Measurements from ENCODE around the gene RNF151.

RNF151 gene

GRCh38 chr16:1976951-1977874, 10.6 kb downstream of the RNF151 start:
- DNase-seq (ENCODE audit: low spot score) = no peak

- DNase-seq (ENCODE audit: low spot score) = no peak
Observed at GRCh38 chr16:1977875-1978268, 11.2 kb downstream of the RNF151 start.

- no peak for DNase-seq (ENCODE audit: low spot score)
Observed at GRCh38 chr16:1978476-1979120, 11.9 kb downstream of the RNF151 start.

GRCh38 chr16:1979271-1980029, 12.8 kb downstream of the RNF151 start:
- no peak for DNase-seq (ENCODE audit: low spot score)

GRCh38 chr16:1980030-1980769, 13.5 kb downstream of the RNF151 start:
- DNase-seq (ENCODE audit: low spot score) = no peak

GRCh38 chr16:1980770-1981087, 14.1 kb downstream of the RNF151 start:
- DNase-seq (ENCODE audit: low spot score) = no peak

GRCh38 chr16:1981398-1981836, 14.8 kb downstream of the RNF151 start, which contains the start of gene NOXO1:
Gene NOXO1, minus strand, starts transcription at chr16:1981469. Its CDS starts 290 bp downstream, at chr16:1981179.
- DNase-seq (ENCODE audit: low spot score) = no peak

- no peak for DNase-seq (ENCODE audit: low spot score)
Observed at GRCh38 chr16:1982013-1982433, 15.4 kb downstream of the RNF151 start.

GRCh38 chr16:1982991-1983543, 16.4 kb downstream of the RNF151 start:
- DNase-seq (ENCODE audit: low spot score) = no peak

GRCh38 chr16:1983544-1984346, 17.1 kb downstream of the RNF151 start, which contains the start of gene GFER:
Gene GFER, plus strand, starts transcription at chr16:1984193. Its CDS starts 26 bp downstream, at chr16:1984219.
- peak; percentile 82 for DNase-seq (ENCODE audit: low spot score)

GRCh38 chr16:1984347-1985225, 17.9 kb downstream of the RNF151 start:
- DNase-seq (ENCODE audit: low spot score) = no peak

- DNase-seq (ENCODE audit: low spot score) = no peak
Observed at GRCh38 chr16:1985466-1986150, 19.0 kb downstream of the RNF151 start.

- DNase-seq (ENCODE audit: low spot score) = no peak
Observed at GRCh38 chr16:1987198-1987597, 20.5 kb downstream of the RNF151 start.

- DNase-seq (ENCODE audit: low spot score) = no peak
Observed at GRCh38 chr16:1989209-1990100, 22.8 kb downstream of the RNF151 start, which contains the start of gene SYNGR3. Gene SYNGR3, plus strand, starts transcription at chr16:1989970. Its CDS starts 133 bp downstream, at chr16:1990103.

- no peak for DNase-seq (ENCODE audit: low spot score)
Observed at GRCh38 chr16:1990101-1990350, 23.4 kb downstream of the RNF151 start.

GRCh38 chr16:1990351-1991134, 23.9 kb downstream of the RNF151 start:
- DNase-seq (ENCODE audit: low spot score) = no peak

- no peak for DNase-seq (ENCODE audit: low spot score)
Observed at GRCh38 chr16:1991135-1991551, 24.5 kb downstream of the RNF151 start.

Measured in hematopoietic multipotent progenitor cell treated with erythropoietin and hydrocortisone succinate and interleukin-3 and kit ligand, for 17 days (in vitro differentiated cells).